Activated T-cell treated with anti-CD3 and anti-CD28 coated beads, Interleukin-2, amount 50 U/mL, for 4 hours (primary cell): ENCODE results near the gene BID. TPM values are rescaled to one million over a fixed set of nuclear protein-coding genes. Genes with fewer than 3 reads are reported as not detected.

ENCODE experiments used
- ATAC-seq, 2 donors: fragments of 200-7000 bp; cut with Tn5 transposase; one replicate each; pipeline ENCODE4 v1.10.0; 2021
- DNase-seq: peaks from one replicate; pipeline ENCODE4 v3.0.0-alpha.2; 2020
- H3K27me3 Mint-ChIP-seq: one replicate; pipeline ENCODE4 v1.8.0; 2021; ENCODE audit warnings: low read depth, mixed read lengths
- H3K36me3 Mint-ChIP-seq: one replicate; pipeline ENCODE4 v1.8.0; 2022; ENCODE audit warnings: mixed read lengths; ENCODE audit not compliant: insufficient read depth
- H3K4me1 Mint-ChIP-seq: one replicate; pipeline ENCODE4 v1.8.0; 2021; ENCODE audit warnings: low read depth, mixed read lengths
- H3K4me3 Mint-ChIP-seq: one replicate; pipeline ENCODE4 v1.8.0; 2021; ENCODE audit warnings: mild to moderate bottlenecking, moderate library complexity, mixed read lengths
- H3K9me3 Mint-ChIP-seq: one replicate; pipeline ENCODE4 v1.8.0; 2021; ENCODE audit warnings: mixed read lengths
- total RNA-seq, 3 donors: library from RNA; stranded (reverse); gene quantifications; one replicate each; pipeline ENCODE4 v1.2.1, GENCODE V29; 2021

BID gene
- total RNA-seq, 3 donors from 2014 or later = 30.3 to 39.5 (median 36.5) TPM

GRCh38 chr22:17792854-17793434 lies 18.7 kb upstream of the BID start:
- Mint-ChIP-seq H3K4me1 (peaks cover 3% of the 10 kb centered on the region), H3K4me3 (no peak overlapping the region), H3K9me3 (no peaks in the 10 kb centered on the region), H3K27me3 (no peaks in the 10 kb centered on the region), H3K36me3 (peaks cover 3% of the 10 kb centered on the region)
- DNase-seq (no peak), ATAC-seq (no peak)

DNA sequence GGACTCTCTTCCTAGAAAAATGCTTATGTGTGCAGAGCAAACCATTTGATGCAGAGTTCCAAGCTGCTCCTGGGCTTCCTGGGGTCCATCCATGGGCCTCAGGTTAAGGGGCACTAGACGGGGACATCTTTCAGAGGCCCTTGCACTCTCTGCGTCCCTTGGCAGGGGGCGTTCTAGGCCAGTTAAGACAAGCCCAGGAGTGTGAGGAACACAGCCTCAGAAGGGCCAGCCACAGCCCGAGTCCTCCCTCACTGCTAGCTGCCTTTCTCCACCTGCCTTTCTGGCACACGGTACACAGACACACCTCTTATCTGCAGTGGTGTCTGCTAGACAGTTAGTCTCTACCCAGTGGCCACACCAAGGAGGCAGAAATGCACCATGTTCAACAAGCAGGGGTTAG lies 18.0 kb upstream of the BID start:
- Mint-ChIP-seq H3K9me3 (no peaks in the 10 kb centered on the region), H3K36me3 (peaks cover 3% of the 10 kb centered on the region), H3K4me1 (peaks cover 2% of the 10 kb centered on the region), H3K27me3 (no peaks in the 10 kb centered on the region), H3K4me3 (no peak overlapping the region)
- DNase-seq (no peak), ATAC-seq (no peak)

- no peak overlapping the region for H3K4me3 Mint-ChIP-seq
- ATAC-seq (no peak), DNase-seq (no peak)
- no peaks in the 10 kb centered on the region for H3K27me3 Mint-ChIP-seq
- H3K36me3 Mint-ChIP-seq = no peaks in the 10 kb centered on the region
- peaks cover 2% of the 10 kb centered on the region for H3K4me1 Mint-ChIP-seq
- H3K9me3 Mint-ChIP-seq = no peaks in the 10 kb centered on the region
Measured at GRCh38 chr22:17791196-17791595, 16.9 kb upstream of the BID start.

DNA sequence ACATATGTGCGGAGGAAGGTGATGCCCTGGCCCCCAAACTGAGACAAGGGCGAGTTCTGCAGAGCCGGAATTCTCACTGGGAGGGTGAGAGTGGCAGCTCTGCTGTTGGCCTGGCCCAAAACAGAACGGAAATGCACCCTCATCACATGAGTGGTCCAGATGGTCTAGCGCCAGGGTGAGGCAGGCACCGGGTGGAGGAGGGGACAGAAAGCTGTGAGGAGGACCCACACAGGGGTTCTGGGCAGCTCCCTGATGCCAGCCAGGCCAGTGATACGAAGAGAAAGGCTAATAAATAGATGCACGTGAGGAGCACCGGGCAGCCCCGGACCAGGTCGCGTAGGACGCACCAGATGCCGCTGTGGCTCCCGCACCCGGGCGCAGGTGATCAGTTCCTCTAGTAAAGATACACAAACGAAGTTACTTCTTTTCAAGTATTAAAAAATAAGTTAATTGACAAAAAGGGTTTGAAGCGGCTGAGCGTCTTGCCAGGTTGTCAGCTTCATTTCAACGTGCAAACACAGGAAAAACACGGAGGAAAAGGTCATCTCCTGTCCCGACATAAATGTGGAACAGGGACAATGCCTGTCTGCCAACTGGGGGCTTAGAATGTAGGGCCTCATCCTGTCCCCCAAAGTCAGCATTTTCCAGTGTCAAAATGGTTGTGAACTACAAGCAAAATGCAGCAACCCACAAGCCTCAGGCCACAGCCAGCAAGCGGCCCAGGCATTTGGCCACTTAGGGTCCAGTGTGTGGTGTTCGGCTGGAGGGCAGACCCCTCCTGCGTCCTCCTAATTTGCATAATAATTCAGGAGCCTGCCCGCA lies 15.3 kb upstream of the BID start:
- no peak for DNase-seq
- no peak overlapping the region for H3K4me3 Mint-ChIP-seq
- no peak for ATAC-seq
- no peaks in the 10 kb centered on the region for H3K9me3 Mint-ChIP-seq
- H3K4me1 Mint-ChIP-seq = no peaks in the 10 kb centered on the region
- H3K36me3 Mint-ChIP-seq = no peaks in the 10 kb centered on the region
- H3K27me3 Mint-ChIP-seq = no peaks in the 10 kb centered on the region

DNA sequence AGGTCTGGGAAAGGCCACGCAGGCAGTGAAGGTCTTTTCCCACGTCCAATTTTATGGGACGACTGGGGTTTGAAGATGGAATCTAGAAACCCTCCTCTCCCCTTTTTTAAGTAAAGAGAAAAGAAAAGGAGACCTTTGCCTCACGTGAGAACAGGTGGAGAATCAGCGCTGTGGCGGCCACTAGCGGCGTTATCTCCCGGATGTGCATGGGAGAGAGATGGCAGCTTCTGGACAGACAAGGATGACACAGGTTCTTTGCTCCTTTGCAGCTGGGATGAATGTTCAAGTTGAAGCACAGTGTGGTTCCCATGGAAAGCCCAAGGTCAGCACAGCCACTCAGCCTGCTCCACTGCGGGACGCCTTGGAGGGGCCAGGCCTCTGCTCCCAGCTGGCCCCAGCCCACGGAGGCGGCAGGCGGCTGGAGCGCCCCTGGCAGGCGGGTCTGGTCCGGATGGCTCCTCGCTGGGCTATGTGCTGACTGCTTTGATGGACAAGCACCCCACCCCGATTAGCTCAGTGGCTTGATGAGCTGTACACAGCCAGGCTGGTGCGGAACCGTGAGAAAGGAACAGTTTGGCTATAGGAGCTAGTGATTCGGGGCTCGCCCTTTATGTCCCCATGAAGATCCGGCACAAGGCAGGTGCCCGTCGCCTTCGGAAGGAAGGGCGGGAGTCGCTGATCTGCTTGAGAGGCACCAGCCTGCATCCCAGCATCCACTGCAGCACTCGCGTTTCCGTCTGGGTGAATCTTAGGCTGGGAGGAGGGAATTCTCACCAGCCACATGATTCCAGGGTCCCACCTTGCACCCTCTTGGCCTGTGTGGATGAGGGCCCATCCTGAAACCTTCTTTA lies 14.5 kb upstream of the BID start:
- H3K27me3 Mint-ChIP-seq = no peaks in the 10 kb centered on the region
- H3K9me3 Mint-ChIP-seq = no peaks in the 10 kb centered on the region
- no peak for ATAC-seq

GRCh38 chr22:17787716-17788330 lies 13.6 kb upstream of the BID start:
- Mint-ChIP-seq H3K4me3 (no peak overlapping the region), H3K27me3 (no peaks in the 10 kb centered on the region), H3K36me3 (no peaks in the 10 kb centered on the region), H3K4me1 (peaks cover 6% of the 10 kb centered on the region), H3K9me3 (no peaks in the 10 kb centered on the region)
- DNase-seq (no peak), ATAC-seq (no peak)

More for the DNA sequence above, 14.5 kb upstream of the BID start:
- DNase-seq = no peak
- Mint-ChIP-seq H3K36me3 (no peaks in the 10 kb centered on the region), H3K4me3 (no peak overlapping the region), H3K4me1 (no peaks in the 10 kb centered on the region)

DNA sequence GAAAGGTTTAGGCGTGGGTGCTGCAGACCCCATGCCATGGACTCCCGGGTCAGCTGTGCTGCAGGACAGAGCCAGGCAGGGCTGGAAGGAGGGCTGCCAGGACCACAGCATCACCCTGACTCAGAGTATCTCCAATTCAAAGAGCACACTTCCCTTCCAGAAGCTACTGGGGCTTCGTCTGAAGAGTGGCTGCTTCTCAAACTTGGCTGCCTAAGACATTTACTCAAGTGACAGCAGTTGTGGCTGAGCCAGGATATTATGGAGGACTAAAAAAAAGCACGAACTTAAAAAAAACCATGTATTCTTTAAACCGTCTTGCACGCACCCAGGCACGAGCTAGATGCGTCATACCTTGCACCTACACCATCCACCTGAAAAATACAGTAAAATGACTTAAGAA lies 13.0 kb upstream of the BID start:
- no peak overlapping the region for H3K4me3 Mint-ChIP-seq
- ATAC-seq (no peak), DNase-seq (no peak)
- H3K4me1 Mint-ChIP-seq = peaks cover 10% of the 10 kb centered on the region
- no peaks in the 10 kb centered on the region for H3K36me3 Mint-ChIP-seq
- no peaks in the 10 kb centered on the region for H3K9me3 Mint-ChIP-seq
- no peaks in the 10 kb centered on the region for H3K27me3 Mint-ChIP-seq

DNA sequence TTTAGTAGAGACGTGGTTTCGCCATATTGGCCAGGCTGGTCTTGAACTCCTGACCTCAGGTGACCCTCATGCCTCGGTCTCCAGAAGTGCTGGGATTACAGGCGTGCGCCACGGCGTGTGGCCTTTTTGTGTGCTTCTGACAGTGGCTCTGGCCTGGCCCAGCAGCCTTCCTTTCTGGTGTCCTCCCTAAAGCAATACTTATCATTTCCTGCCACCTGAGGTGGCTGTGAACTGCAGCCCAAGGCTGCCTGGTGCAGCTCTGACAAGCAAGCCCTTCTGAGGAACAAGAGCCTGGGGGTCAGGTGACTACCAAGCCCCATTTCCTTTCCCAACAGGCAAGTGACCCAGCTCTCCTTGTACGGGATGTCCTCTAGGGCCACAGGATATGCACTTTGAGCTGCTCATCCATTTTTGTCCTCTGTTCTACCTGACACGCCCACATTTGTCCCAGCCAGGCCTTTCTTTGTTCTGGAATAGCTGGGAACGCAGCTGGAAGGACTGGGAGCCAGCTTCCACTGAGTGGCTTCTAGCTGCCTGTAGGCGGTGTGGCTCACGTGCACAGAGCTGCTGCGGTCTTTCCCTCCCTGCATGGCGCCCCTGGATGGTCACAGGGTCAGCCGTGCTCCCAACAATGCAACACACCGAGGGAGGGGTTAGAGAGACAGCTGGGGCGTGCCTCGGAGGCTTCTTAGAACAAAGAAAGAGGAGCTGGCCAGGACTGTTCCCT lies 12.3 kb upstream of the BID start:
- no peak for DNase-seq
- H3K36me3 Mint-ChIP-seq = no peaks in the 10 kb centered on the region
- H3K4me1 Mint-ChIP-seq = peaks cover 17% of the 10 kb centered on the region
- H3K4me3 Mint-ChIP-seq = no peak overlapping the region
- no peaks in the 10 kb centered on the region for H3K27me3 Mint-ChIP-seq
- no peaks in the 10 kb centered on the region for H3K9me3 Mint-ChIP-seq
- ATAC-seq = no peak

- ATAC-seq = peak in 1 of 2 donors; percentile 26
- Mint-ChIP-seq H3K36me3 (no peaks in the 10 kb centered on the region), H3K4me1 (peaks cover 28% of the 10 kb centered on the region), H3K27me3 (no peaks in the 10 kb centered on the region), H3K4me3 (no peak overlapping the region), H3K9me3 (no peaks in the 10 kb centered on the region)
- DNase-seq = peak; percentile 73
Measured at GRCh38 chr22:17785185-17786184, 11.2 kb upstream of the BID start.

DNA sequence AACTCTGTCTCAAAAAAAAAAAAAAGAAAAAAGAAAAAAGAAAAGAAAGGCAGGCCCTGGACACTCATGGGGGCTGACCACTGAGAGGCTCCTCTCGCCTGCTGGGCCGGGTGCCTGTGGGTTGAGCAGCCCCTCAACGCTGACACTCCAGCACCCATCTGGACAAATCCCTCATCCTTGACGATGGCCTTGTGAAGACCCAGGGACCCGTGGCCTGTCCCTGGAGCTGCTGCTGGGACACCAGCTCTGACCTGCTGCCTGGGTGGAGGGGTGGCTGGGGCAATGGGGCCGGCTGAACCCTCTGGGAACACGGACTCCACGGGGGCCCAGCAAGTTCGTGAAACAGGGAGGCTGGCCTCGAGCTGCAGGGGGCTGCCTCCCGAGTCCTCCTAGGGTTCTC lies 10.5 kb upstream of the BID start:
- Mint-ChIP-seq H3K4me3 (no peak overlapping the region), H3K27me3 (no peaks in the 10 kb centered on the region), H3K36me3 (no peaks in the 10 kb centered on the region), H3K4me1 (peaks cover 35% of the 10 kb centered on the region), H3K9me3 (no peaks in the 10 kb centered on the region)
- DNase-seq (no peak), ATAC-seq (no peak)

DNA sequence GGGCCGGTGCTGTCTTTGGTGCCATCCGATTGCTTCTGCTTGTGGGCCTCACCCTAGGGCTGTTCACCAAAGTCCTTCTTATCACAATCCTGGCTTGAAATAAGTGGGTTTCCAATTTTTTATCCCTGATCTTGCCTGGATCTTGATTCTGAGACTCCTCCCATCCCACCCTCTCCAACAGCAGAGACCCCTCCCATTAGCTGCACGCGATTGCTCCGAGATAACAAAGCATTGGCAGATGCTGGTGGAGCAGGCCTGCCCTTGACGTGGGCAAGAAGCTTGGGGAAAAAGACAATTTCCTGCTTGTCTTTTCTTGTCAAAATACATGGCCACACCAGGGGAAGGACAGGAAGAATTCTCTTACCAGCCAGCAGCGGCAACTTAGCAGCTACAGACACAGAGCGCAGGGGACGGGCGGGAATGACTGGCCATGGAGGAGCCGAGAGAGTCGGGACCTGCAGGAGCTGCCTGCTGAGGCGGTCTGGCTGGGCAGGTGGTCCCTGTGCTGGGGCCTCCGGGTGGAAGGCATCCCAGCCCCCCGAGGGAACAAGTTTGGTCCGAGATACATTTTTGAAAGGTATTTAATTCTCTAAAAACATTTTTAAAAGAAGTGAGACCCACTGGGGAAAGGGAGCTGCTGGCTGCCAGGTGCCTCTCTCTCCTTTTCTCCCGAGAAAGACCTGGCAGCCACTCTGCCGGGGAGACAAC lies 9.7 kb upstream of the BID start:
- Mint-ChIP-seq H3K36me3 (no peaks in the 10 kb centered on the region), H3K9me3 (no peaks in the 10 kb centered on the region), H3K4me3 (no peak overlapping the region), H3K4me1 (peaks cover 43% of the 10 kb centered on the region), H3K27me3 (no peaks in the 10 kb centered on the region)
- ATAC-seq (no peak), DNase-seq (no peak)

DNA sequence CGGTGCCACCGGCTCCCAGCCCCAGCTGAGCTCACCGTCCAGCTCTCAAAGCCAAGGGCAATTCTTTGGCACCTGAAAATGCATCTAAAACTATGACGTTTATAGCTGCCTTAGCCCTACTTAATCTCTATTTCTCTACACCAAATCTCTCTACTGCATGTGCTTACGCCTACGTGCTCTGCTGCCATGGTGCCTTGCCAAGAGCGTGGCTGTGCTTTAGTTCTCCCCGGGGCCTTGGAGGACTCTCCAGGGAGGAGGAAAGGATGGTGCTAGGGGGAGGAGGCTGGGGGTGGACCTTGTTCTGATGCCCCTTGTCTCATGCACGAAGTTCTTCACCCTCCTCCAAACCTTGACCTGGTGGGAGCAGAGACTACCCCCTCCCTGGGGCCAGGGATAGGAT lies 9.0 kb upstream of the BID start:
- no peaks in the 10 kb centered on the region for H3K9me3 Mint-ChIP-seq
- ATAC-seq = no peak
- H3K27me3 Mint-ChIP-seq = no peaks in the 10 kb centered on the region
- H3K4me1 Mint-ChIP-seq = peaks cover 49% of the 10 kb centered on the region
- no peak overlapping the region for H3K4me3 Mint-ChIP-seq
- H3K36me3 Mint-ChIP-seq = no peaks in the 10 kb centered on the region
- DNase-seq = no peak
